OCI-LY3 (cell line): ENCODE measurements around the gene SLC2A13.

Source experiments
- EZH2phosphoT487 ChIP-seq: fragments of 200-600 bp; shearing (Covaris generic); IDR thresholded peaks from 2 replicates; pipeline ENCODE4 v1.6.1; 2018; ENCODE audit warnings: antibody characterized with exemption, mixed run types, low read depth
- TF ChIP-seq, protein P1 (sequence below): fragments of 200-600, 300-600 bp; sonication (generic); IDR thresholded peaks from 2 replicates; pipeline ENCODE4 v1.5.1; 2014; ENCODE audit warnings: antibody characterized with exemption, low read length, low read depth

DNA sequence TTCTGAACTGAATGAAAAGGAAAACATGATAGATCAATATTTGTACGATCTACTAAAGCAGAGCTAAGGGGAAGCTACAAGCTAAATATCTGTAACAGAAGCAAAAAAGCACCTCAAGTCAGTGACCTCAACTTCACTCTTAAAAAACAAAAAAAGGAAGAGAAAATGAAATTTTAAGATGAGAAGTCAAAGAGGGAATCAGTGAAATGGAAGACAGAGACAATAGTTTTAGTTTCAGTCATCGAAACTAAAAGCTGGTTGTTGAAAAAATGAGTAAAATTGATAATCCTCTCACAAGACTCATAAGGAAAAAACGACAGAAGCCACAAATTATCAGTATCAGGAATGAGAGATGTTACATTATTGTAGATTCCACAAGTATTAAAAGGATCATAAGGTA lies 11.9 kb upstream of the SLC2A13 start:
- TF ChIP-seq, protein P1, sequence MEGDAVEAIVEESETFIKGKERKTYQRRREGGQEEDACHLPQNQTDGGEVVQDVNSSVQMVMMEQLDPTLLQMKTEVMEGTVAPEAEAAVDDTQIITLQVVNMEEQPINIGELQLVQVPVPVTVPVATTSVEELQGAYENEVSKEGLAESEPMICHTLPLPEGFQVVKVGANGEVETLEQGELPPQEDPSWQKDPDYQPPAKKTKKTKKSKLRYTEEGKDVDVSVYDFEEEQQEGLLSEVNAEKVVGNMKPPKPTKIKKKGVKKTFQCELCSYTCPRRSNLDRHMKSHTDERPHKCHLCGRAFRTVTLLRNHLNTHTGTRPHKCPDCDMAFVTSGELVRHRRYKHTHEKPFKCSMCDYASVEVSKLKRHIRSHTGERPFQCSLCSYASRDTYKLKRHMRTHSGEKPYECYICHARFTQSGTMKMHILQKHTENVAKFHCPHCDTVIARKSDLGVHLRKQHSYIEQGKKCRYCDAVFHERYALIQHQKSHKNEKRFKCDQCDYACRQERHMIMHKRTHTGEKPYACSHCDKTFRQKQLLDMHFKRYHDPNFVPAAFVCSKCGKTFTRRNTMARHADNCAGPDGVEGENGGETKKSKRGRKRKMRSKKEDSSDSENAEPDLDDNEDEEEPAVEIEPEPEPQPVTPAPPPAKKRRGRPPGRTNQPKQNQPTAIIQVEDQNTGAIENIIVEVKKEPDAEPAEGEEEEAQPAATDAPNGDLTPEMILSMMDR, result no peak
- peak; percentile 91 for TF ChIP-seq EZH2phosphoT487
